H1 (cell line): ENCODE results near the gene IL17D. TPM values are rescaled to one million over a fixed set of nuclear protein-coding genes. Genes with fewer than 3 reads are reported as not detected.

ENCODE experiments used
- CTCF ChIA-PET: fragments of 300-600 bp; sonication (Branson Sonifier 250); formaldehyde crosslinking; loops from one replicate; lab custom pipeline; 2021; ENCODE audit not compliant: partially characterized antibody; lab: Charles Lee
- POLR2A ChIA-PET: fragments of 300-600 bp; sonication (Branson Sonifier 250); formaldehyde crosslinking; loops from one replicate; lab custom pipeline; 2021; ENCODE audit warnings: inconsistent platforms; ENCODE audit not compliant: partially characterized antibody; lab: Charles Lee
- DNase-seq, 2 experiments: peaks; one replicate each; pipeline versions ENCODE4 v3.0.0 to v3.0.0-alpha.2; 2010 to 2022; ENCODE audit warnings: low spot score in 2 of 2, low read depth in 1 of 2, mixed read lengths in 1 of 2
- FAIRE-seq: peaks from 2 replicates; lab custom pipeline; 2011; peaks lifted over from hg19 to GRCh38; lab: Jason Lieb, UNC
- H2AFZ ChIP-seq: 2 replicates; pipeline ENCODE4 v1.8.1; 2012; ENCODE audit warnings: low read length, inconsistent platforms
- H2AK5ac ChIP-seq: 2 replicates; pipeline ENCODE4 v1.6.1; 2013; ENCODE audit warnings: low read depth, low read length
- H2BK120ac ChIP-seq: replicated peaks from 2 replicates; pipeline ENCODE3; 2013; ENCODE audit warnings: low read depth, low read length, inconsistent platforms
- H2BK12ac ChIP-seq: 2 replicates; pipeline ENCODE4 v1.6.1; 2013; ENCODE audit warnings: low read depth, low read length
- H2BK15ac ChIP-seq: 2 replicates; pipeline ENCODE4 v1.6.1; 2013; ENCODE audit warnings: low read length
- H2BK20ac ChIP-seq: 2 replicates; pipeline ENCODE4 v1.6.1; 2013; ENCODE audit warnings: low read length
- H2BK5ac ChIP-seq: 2 replicates; pipeline ENCODE4 v1.6.1; 2013; ENCODE audit warnings: low read depth, low read length
- H3K14ac ChIP-seq: 2 replicates; pipeline ENCODE4 v1.6.1; 2013; ENCODE audit warnings: inconsistent platforms; ENCODE audit not compliant: insufficient read length
- H3K18ac ChIP-seq: 2 replicates; pipeline ENCODE4 v1.6.1; 2013; ENCODE audit warnings: low read length; ENCODE audit errors: extremely low read depth
- H3K23ac ChIP-seq: 2 replicates; pipeline ENCODE4 v1.6.1; 2013; ENCODE audit warnings: inconsistent platforms; ENCODE audit not compliant: insufficient read length
- H3K23me2 ChIP-seq: 2 replicates; pipeline ENCODE4 v1.6.1; 2013; ENCODE audit warnings: low read depth, low read length
- H3K27ac ChIP-seq: 2 replicates; pipeline ENCODE4 v1.6.1; 2011; ENCODE audit warnings: low read depth, low read length, inconsistent platforms
- H3K27me3 ChIP-seq, 4 experiments: replicated peaks in 1 of 4; 1 replicate in 1 of 4; 2 replicates in 3 of 4; pipeline versions ENCODE4 v1.6.1 to v1.8.1; 2011 to 2013; ENCODE audit warnings: low read length in 3 of 4, mild to moderate bottlenecking in 3 of 4, inconsistent platforms in 2 of 4, mixed read lengths in 2 of 4, moderate library complexity in 1 of 4; ENCODE audit not compliant: control insufficient read depth in 3 of 4, insufficient read depth in 3 of 4; ENCODE audit errors: extremely low read depth in 1 of 4
- H3K36me3 ChIP-seq, 4 experiments: 2 replicates each; pipeline versions ENCODE4 v1.6.1 to v1.8.1; 2011 to 2013; ENCODE audit warnings: mild to moderate bottlenecking in 4 of 4, low read length in 3 of 4, moderate library complexity in 2 of 4, control low read depth in 1 of 4, inconsistent platforms in 1 of 4; ENCODE audit not compliant: insufficient read depth in 4 of 4, control insufficient read depth in 2 of 4
- H3K4ac ChIP-seq: replicated peaks from 2 replicates; pipeline ENCODE3; 2013; ENCODE audit warnings: low read length, low read depth, mixed read lengths, inconsistent platforms; ENCODE audit not compliant: insufficient read length
- H3K4me1 ChIP-seq, 4 experiments: replicated peaks in 1 of 4; 1 replicate in 1 of 4; 2 replicates in 3 of 4; pipeline versions ENCODE4 v1.6.1 to v1.8.1; 2011 to 2013; ENCODE audit warnings: low read length in 3 of 4, inconsistent platforms in 2 of 4, mixed read lengths in 1 of 4; ENCODE audit not compliant: insufficient read depth in 4 of 4, control insufficient read depth in 3 of 4
- H3K4me2 ChIP-seq, 2 experiments: 2 replicates each; pipeline versions ENCODE4 v1.6.1 to v1.8.1; 2011 to 2013; ENCODE audit warnings: low read depth in 2 of 2, low read length in 2 of 2, control low read depth in 1 of 2, inconsistent platforms in 1 of 2, mild to moderate bottlenecking in 1 of 2; ENCODE audit not compliant: insufficient read depth in 1 of 2
- H3K4me3 ChIP-seq, 4 experiments: fragments of 200-600, 300-600 bp in 1 of 4; sonication (generic), shearing (Covaris generic), sonication (Bioruptor Twin) in 1 of 4; 2 replicates each; pipeline versions ENCODE4 v1.5.1 to v1.8.1; 2011 to 2016; ENCODE audit warnings: low read length in 4 of 4, low read depth in 3 of 4, control low read depth in 2 of 4, inconsistent platforms in 2 of 4, mild to moderate bottlenecking in 2 of 4, mixed read lengths in 1 of 4, moderate library complexity in 1 of 4; ENCODE audit not compliant: insufficient read depth in 2 of 4; ENCODE audit errors: extremely low read depth in 1 of 4
- H3K56ac ChIP-seq: replicated peaks from 2 replicates; pipeline ENCODE3; 2013; ENCODE audit warnings: low read depth, mild to moderate bottlenecking, mixed read lengths, low read length, inconsistent platforms; ENCODE audit not compliant: insufficient read length
- H3K79me1 ChIP-seq: 2 replicates; pipeline ENCODE4 v1.6.1; 2013; ENCODE audit warnings: low read depth, low read length, control low read depth
- H3K79me2 ChIP-seq, 2 experiments: 2 replicates each; pipeline versions ENCODE4 v1.6.1 to v1.8.1; 2012 to 2013; ENCODE audit warnings: low read length in 2 of 2, mild to moderate bottlenecking in 2 of 2, inconsistent platforms in 1 of 2; ENCODE audit not compliant: insufficient read depth in 2 of 2, control insufficient read depth in 1 of 2
- H3K9ac ChIP-seq, 4 experiments: replicated peaks in 1 of 4; 1 replicate in 1 of 4; 2 replicates in 3 of 4; pipeline versions ENCODE4 v1.6.1 to v1.8.1; 2011 to 2013; ENCODE audit warnings: low read depth in 3 of 4, low read length in 3 of 4, control low read depth in 2 of 4, mild to moderate bottlenecking in 2 of 4, moderate library complexity in 2 of 4, inconsistent platforms in 1 of 4; ENCODE audit errors: extremely low read depth in 1 of 4
- H3K9me3 ChIP-seq, 2 experiments: 2 replicates each; pipeline versions ENCODE4 v1.6.1 to v1.8.1; 2012 to 2013; ENCODE audit warnings: mild to moderate bottlenecking in 2 of 2, moderate library complexity in 2 of 2, control low read depth in 1 of 2, inconsistent platforms in 1 of 2, low read depth in 1 of 2, low read length in 1 of 2, mixed read lengths in 1 of 2; ENCODE audit not compliant: insufficient read depth in 2 of 2
- H4K20me1 ChIP-seq, 2 experiments: replicated peaks in 1 of 2; 2 replicates each; pipeline versions ENCODE3 to v1.8.1; 2011 to 2013; ENCODE audit warnings: inconsistent platforms in 2 of 2, low read length in 2 of 2, mild to moderate bottlenecking in 1 of 2; ENCODE audit not compliant: insufficient read depth in 2 of 2, control insufficient read depth in 1 of 2
- H4K5ac ChIP-seq: 2 replicates; pipeline ENCODE4 v1.6.1; 2013; ENCODE audit warnings: low read length, low read depth, mixed read lengths, inconsistent platforms; ENCODE audit not compliant: insufficient read length
- H4K8ac ChIP-seq: 2 replicates; pipeline ENCODE4 v1.8.0; 2013; ENCODE audit warnings: mild to moderate bottlenecking, moderate library complexity, low read length, inconsistent platforms; ENCODE audit not compliant: insufficient read depth; ENCODE audit errors: extremely low read depth
- H4K91ac ChIP-seq: replicated peaks from 2 replicates; pipeline ENCODE3; 2013; ENCODE audit warnings: low read length, mixed read lengths, inconsistent platforms; ENCODE audit not compliant: insufficient read length
- EGR1 ChIP-seq: IDR thresholded peaks from 2 replicates; pipeline ENCODE4 v1.6.1; 2011; ENCODE audit warnings: low read depth, low read length, borderline replicate concordance
- SIX5 ChIP-seq: IDR thresholded peaks from 2 replicates; pipeline ENCODE4 v1.6.1; 2011; ENCODE audit warnings: mild to moderate bottlenecking, low read depth, low read length
- TAF7 ChIP-seq: optimal IDR thresholded peaks from 2 replicates; pipeline ENCODE3; 2011; ENCODE audit warnings: low read depth, mild to moderate bottlenecking, inconsistent platforms, low read length, moderate library complexity, borderline replicate concordance
- WGBS, 2 experiments: shearing (Covaris generic) in 1 of 2; methylation state at CpG; one replicate each; pipeline versions ENCODE4 v1.1.6 to v1.1.7; 2013 to 2015; ENCODE audit warnings: low lambda C conversion rate in 2 of 2, mixed read lengths in 2 of 2, inconsistent platforms in 1 of 2, low coverage in 1 of 2, missing lambda C conversion rate in 1 of 2; ENCODE audit not compliant: insufficient replicate concordance in 2 of 2, insufficient coverage in 1 of 2, insufficient read length in 1 of 2; ENCODE audit errors: extremely low coverage in 1 of 2, missing lambda C conversion rate in 1 of 2; 5-methylcytosine and 5-hydroxymethylcytosine counted together
- polyA plus RNA-seq, 7 experiments: library from polyadenylated mRNA; depleted of rRNA in 3 of 7; stranded (reverse) in 5 of 7; unstranded in 2 of 7; fragments of >200 nt in 5 of 7; fragments of 200-250 nt in 2 of 7; gene quantifications; 1 replicate in 5 of 7; 2 replicates in 1 of 7; 4 replicates in 1 of 7; pipeline versions ENCODE4 v1.2.1 to v1.2.3, GENCODE V29; 2011 to 2013; ENCODE audit warnings: missing spikeins in 2 of 7, mixed read lengths in 2 of 7
- total RNA-seq: library from RNA; stranded (reverse); fragmentation: NEBNext Ultra II Directional; extraction: Animal tissue kit (Norgen Biotek cat#: 25700); gene quantifications from 2 replicates; pipeline ENCODE4 v1.2.1, GENCODE V29; 2021

Gene IL17D
- total and polyA plus RNA-seq, 2 of the 8 experiments (the other 6 are each of a cell fraction or from before 2014, with no cell fraction given), result 0.56 to 0.59 TPM

- Histone ChIP-seq H3K23me2 (peaks cover 2% of the 10 kb centered on the region; the same call in 1 of the 2 replicates), H3K27ac (no peak overlapping the region), H3K56ac (no peak overlapping the region), H3K79me1 (no peaks in the 10 kb centered on the region), H2AK5ac (no peak overlapping the region), H3K4me1 (peaks cover 4 to 11% (median 8%) of the 10 kb centered on the region in 4 experiments; a peak in 6 of 7 replicates)
- TF ChIP-seq TAF7 (no peak), SIX5 (no peak), EGR1 (no peak)
- TF ChIP-seq, all 59 proteins: peak for 0
- Histone ChIP-seq H2BK12ac (no peak overlapping the region), H4K8ac (no peak overlapping the region), H4K5ac (no peak overlapping the region), H2BK5ac (no peak overlapping the region), H4K91ac (no peak overlapping the region), H2BK20ac (no peak overlapping the region), H2AFZ (no peak overlapping the region), H3K27me3 (no peaks in the 10 kb centered on the region; a peak in 1 of 7 replicates), H3K14ac (no peak overlapping the region), H3K9me3 (no peaks in the 10 kb centered on the region), H3K4ac (no peak overlapping the region), H3K36me3 (no peaks in the 10 kb centered on the region), H3K9ac (no peak overlapping the region), H3K23ac (no peak overlapping the region), H3K4me3 (no peak overlapping the region), H2BK15ac (no peak overlapping the region), H3K79me2 (no peaks in the 10 kb centered on the region), H4K20me1 (no peaks in the 10 kb centered on the region), H3K4me2 (no peak overlapping the region), H3K18ac (no peak overlapping the region), H2BK120ac (no peak overlapping the region)
- ChIA-PET CTCF (interaction anchor here (3.7 kb wide), 1 partner anchor 119 kb away, joined by 11 read pairs; no protein-coding TSS in a partner anchor), POLR2A (interaction anchor here (1.0 kb wide), 1 partner anchor 25 kb away, joined by 3 read pairs; no protein-coding TSS in a partner anchor)
- 97% methylated on average over 8 of the region's 8 CpGs; no CpG with 5 or more reads in 1 of the 2 experiments for WGBS, 2 experiments
- DNase-seq, result no peak
- no peak for FAIRE-seq
Observed at GRCh38 chr13:20709369-20709768, 5.9 kb downstream of the IL17D start.
